Osteocyte (in vitro differentiated cells): ENCODE results near the gene SP2. TPM values are rescaled to one million over a fixed set of nuclear protein-coding genes. Genes with fewer than 3 reads are reported as not detected.

Experiments
- DNase-seq: peaks from one replicate; pipeline ENCODE4 v3.0.0; 2021; ENCODE audit warnings: mixed read lengths; ENCODE audit not compliant: unreplicated experiment; ENCODE audit errors: extremely low spot score
- H3K27ac Mint-ChIP-seq: one replicate; pipeline ENCODE4 v1.8.0; 2021; ENCODE audit warnings: mild to moderate bottlenecking, mixed read lengths; ENCODE audit not compliant: unreplicated experiment
- H3K27me3 Mint-ChIP-seq: one replicate; pipeline ENCODE4 v1.8.0; 2021; ENCODE audit warnings: mixed read lengths; ENCODE audit not compliant: unreplicated experiment
- H3K36me3 Mint-ChIP-seq: one replicate; pipeline ENCODE4 v1.8.0; 2021; ENCODE audit warnings: mixed read lengths; ENCODE audit not compliant: unreplicated experiment
- H3K4me1 Mint-ChIP-seq: one replicate; pipeline ENCODE4 v1.8.0; 2021; ENCODE audit warnings: mixed read lengths; ENCODE audit not compliant: unreplicated experiment
- H3K4me3 Mint-ChIP-seq: one replicate; pipeline ENCODE4 v1.8.0; 2021; ENCODE audit warnings: mild to moderate bottlenecking, moderate library complexity, mixed read lengths; ENCODE audit not compliant: unreplicated experiment
- H3K9me3 Mint-ChIP-seq: one replicate; pipeline ENCODE4 v1.8.0; 2021; ENCODE audit warnings: mixed read lengths; ENCODE audit not compliant: unreplicated experiment
- total RNA-seq: library from RNA; stranded (reverse); gene quantifications from 2 replicates; pipeline ENCODE4 v1.2.1, GENCODE V29; 2021
- TF ChIP-seq, protein P1 (sequence below): fragments of 200-600 bp; sonication (generic); IDR thresholded peaks from 2 replicates; pipeline ENCODE4 v1.5.0; 2021; ENCODE audit warnings: antibody characterized with exemption, mild to moderate bottlenecking, moderate library complexity

Gene SP2
- total RNA-seq, 1 donor from 2014 or later: 19.9 TPM

DNA sequence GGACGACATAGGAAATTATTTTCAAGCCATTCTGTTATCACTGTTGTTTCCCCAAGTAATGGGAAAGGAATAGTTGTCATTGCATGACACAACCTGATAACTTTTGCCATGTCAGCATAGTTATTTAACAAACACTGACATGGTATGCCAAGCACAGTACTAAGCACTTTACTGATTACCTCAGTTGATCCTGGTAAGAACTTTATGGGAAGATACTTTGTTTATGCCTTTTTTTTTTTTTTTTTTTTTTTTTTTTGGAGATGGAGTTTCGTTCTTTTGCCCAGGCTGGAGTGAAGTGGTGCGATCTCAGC is 29.6 kb downstream of the SP2 start:
- Mint-ChIP-seq H3K4me1 (no peaks in the 10 kb centered on the region), H3K27me3 (no peaks in the 10 kb centered on the region), H3K9me3 (no peaks in the 10 kb centered on the region), H3K4me3 (no peak overlapping the region), H3K36me3 (peaks cover 30% of the 10 kb centered on the region), H3K27ac (no peak overlapping the region)
- TF ChIP-seq, protein P1, sequence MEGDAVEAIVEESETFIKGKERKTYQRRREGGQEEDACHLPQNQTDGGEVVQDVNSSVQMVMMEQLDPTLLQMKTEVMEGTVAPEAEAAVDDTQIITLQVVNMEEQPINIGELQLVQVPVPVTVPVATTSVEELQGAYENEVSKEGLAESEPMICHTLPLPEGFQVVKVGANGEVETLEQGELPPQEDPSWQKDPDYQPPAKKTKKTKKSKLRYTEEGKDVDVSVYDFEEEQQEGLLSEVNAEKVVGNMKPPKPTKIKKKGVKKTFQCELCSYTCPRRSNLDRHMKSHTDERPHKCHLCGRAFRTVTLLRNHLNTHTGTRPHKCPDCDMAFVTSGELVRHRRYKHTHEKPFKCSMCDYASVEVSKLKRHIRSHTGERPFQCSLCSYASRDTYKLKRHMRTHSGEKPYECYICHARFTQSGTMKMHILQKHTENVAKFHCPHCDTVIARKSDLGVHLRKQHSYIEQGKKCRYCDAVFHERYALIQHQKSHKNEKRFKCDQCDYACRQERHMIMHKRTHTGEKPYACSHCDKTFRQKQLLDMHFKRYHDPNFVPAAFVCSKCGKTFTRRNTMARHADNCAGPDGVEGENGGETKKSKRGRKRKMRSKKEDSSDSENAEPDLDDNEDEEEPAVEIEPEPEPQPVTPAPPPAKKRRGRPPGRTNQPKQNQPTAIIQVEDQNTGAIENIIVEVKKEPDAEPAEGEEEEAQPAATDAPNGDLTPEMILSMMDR: no peak
- DNase-seq: no peak

DNA sequence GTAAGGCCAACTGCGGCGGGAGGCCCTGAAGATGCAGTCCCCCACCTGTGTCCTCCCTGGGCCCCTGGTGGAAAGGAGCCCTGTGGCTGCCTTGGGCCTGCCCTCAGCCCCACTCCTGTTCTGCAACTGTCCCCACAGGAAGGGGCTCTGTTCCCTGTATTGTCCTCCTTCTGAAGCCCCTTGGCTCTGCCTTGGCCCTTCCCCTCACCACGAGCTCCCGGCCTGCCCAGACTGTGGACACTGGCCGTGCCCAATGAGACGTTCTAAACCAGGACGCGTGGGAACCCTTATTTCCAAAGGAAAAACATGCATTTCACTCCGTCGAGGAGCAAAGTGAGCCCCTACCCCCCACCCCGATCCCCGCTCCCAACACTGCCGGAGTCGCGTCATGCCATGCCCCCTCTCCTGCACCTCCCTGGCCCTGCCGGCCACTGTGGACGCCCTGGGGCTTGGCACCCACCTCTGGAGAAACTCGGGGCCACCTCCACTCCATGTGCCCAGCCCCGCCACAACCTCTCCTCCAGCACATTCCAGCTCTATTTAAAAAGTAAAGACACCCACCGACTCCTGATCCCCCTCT is 31.9 kb downstream of the SP2 start:
- Mint-ChIP-seq H3K9me3 (no peaks in the 10 kb centered on the region), H3K4me1 (peaks cover 10% of the 10 kb centered on the region), H3K4me3 (no peak overlapping the region), H3K27ac (no peak overlapping the region), H3K27me3 (no peaks in the 10 kb centered on the region), H3K36me3 (peaks cover 26% of the 10 kb centered on the region)
- TF ChIP-seq, protein P1: no peak
- DNase-seq: no peak

DNA sequence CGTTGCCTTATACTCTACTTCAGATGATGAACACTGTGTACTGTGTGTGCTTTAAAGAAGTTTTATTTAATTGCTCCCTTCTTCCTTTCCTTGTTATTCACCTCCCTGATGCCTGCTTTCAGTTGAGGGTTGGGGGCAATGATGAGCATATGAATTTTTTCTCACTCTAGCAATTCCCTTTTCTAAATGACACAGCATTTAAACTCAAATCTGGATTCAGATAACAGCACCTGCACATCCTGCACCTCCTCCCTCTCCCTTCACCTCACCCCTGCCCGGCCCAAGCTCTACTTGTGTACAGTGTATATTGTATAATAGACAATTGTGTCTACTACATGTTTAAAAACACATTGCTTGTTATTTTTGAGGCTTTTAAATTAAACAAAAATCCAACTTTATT is 32.4 kb downstream of the SP2 start:
- Mint-ChIP-seq H3K9me3 (no peaks in the 10 kb centered on the region), H3K27ac (no peak overlapping the region), H3K4me3 (no peak overlapping the region), H3K27me3 (no peaks in the 10 kb centered on the region), H3K36me3 (peaks cover 22% of the 10 kb centered on the region), H3K4me1 (peaks cover 10% of the 10 kb centered on the region)
- no peak for DNase-seq
- TF ChIP-seq, protein P1: no peak

DNA sequence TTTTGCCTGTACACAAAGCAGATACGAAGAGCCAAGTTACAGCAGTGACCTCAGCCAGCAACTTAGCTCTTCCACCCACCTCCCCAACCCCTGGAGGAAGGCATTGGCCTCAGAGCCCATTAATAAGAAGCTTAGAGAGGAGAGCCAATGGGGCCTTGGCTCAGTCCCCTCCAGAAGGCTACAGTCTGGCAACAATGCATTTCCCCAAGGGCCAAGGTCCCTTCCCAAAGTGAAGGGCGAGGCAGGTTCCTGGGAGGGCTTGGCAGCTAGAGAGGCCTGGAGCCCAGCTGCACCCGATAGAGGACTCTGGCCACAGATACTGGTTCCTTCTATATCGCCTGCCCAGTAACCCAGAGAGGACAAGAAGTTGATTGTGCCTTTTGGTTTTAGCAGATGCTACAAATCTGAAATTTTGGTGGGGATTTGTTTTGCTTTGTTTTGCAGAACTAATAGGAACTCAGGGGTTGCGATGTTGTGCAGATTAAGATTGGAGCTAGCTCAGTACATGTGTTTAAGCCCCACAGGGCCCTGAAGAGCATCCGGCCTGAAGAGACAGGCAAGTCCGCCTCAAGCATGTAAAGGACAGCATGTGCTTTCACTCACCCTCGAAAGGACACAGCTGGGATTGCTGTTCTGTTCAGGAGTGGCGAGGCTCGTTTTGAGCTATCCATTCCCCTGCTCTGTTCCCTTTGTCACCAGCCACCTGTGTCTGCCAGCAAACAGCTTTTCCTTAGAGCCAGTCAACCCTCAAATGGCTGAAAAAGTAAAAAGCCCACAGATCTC is 33.4 kb downstream of the SP2 start:
- Mint-ChIP-seq H3K27me3 (no peaks in the 10 kb centered on the region), H3K4me3 (no peak overlapping the region), H3K27ac (no peak overlapping the region), H3K9me3 (no peaks in the 10 kb centered on the region), H3K4me1 (peaks cover 10% of the 10 kb centered on the region), H3K36me3 (peaks cover 18% of the 10 kb centered on the region)
- TF ChIP-seq, protein P1: no peak
- no peak for DNase-seq

DNA sequence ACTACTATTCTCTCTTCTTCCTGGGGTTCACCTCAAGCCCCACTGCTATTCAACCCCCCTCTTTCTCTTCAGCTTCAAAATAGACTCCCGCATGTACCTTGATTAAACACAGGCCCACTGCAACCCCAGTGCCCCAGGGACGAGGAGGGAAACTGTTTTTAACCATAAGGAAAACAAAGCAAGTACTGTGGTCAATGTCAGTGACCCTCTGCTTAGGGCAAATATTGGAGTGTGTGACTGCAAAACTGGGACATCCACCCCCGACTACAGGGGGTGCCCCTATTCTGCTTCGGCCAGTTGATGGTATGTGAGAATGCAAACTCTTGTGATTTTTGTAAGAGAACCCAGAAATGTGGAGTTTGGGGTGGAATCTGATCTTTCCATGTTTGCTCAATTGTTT is 35.8 kb downstream of the SP2 start:
- peaks cover 8% of the 10 kb centered on the region for H3K36me3 Mint-ChIP-seq
- TF ChIP-seq, protein P1: no peak
- no peak for DNase-seq
- H3K4me3 Mint-ChIP-seq: no peak overlapping the region
- H3K27me3 Mint-ChIP-seq: no peaks in the 10 kb centered on the region
- no peak overlapping the region for H3K27ac Mint-ChIP-seq
- peaks cover 12% of the 10 kb centered on the region for H3K4me1 Mint-ChIP-seq
- H3K9me3 Mint-ChIP-seq: no peaks in the 10 kb centered on the region
